HL-60 (cell line): Measurements from ENCODE around the gene POU2AF1.

Experiments
- GABPA ChIP-seq: IDR thresholded peaks from 2 replicates; pipeline ENCODE4 v1.6.1; 2012; ENCODE audit warnings: low read depth
- POLR2AphosphoS5 ChIP-seq: IDR thresholded peaks from 2 replicates; pipeline ENCODE4 v1.6.1; 2012; ENCODE audit warnings: low read depth
- TF ChIP-seq, protein P1 (sequence below): IDR thresholded peaks from one replicate; pipeline ENCODE4 v1.5.1; 2011; ENCODE audit warnings: low read length, control low read depth, inconsistent platforms; ENCODE audit not compliant: insufficient read depth
- TF ChIP-seq, protein P2 (sequence below): IDR thresholded peaks from 2 replicates; pipeline ENCODE4 v1.6.1; 2012; ENCODE audit warnings: low read depth; ENCODE audit not compliant: insufficient replicate concordance

DNA sequence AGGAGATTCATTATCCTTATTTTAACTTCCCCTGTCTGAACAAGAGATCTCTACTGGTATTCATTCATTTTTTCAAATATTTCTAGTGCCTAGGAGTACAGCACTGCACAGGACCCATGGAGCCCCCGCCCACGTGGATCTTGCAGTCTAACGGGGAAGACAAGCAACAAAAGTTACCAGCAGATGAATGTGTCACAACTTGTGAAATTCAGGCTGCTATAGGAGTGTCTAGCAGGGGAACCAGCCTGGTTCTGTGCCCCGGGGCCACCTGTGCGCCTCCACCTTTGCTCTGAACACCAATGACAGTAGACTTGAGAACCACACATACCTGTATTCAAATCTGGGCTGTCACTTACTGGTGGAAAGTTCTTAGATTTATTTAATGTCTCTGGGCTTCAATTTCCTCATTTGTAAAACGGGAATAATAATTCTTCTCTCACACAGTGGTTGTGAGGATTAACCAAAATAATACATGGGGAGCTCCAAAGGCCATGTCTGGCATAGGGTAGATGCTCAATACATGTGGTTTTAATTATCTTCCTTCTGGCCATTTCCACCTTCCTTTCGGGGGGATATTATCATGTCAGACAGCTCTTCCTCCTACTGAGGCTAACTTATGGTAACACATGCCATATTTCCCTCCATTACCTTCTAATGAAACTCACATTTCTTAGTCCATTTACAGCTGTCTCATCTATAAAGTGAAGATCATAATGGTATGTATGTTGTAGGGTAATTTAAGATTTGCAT is 17.8 kb downstream of the POU2AF1 start:
- no peak for TF ChIP-seq GABPA
- TF ChIP-seq, protein P1, sequence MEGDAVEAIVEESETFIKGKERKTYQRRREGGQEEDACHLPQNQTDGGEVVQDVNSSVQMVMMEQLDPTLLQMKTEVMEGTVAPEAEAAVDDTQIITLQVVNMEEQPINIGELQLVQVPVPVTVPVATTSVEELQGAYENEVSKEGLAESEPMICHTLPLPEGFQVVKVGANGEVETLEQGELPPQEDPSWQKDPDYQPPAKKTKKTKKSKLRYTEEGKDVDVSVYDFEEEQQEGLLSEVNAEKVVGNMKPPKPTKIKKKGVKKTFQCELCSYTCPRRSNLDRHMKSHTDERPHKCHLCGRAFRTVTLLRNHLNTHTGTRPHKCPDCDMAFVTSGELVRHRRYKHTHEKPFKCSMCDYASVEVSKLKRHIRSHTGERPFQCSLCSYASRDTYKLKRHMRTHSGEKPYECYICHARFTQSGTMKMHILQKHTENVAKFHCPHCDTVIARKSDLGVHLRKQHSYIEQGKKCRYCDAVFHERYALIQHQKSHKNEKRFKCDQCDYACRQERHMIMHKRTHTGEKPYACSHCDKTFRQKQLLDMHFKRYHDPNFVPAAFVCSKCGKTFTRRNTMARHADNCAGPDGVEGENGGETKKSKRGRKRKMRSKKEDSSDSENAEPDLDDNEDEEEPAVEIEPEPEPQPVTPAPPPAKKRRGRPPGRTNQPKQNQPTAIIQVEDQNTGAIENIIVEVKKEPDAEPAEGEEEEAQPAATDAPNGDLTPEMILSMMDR: no peak
- TF ChIP-seq POLR2AphosphoS5: no peak
- TF ChIP-seq, protein P2, sequence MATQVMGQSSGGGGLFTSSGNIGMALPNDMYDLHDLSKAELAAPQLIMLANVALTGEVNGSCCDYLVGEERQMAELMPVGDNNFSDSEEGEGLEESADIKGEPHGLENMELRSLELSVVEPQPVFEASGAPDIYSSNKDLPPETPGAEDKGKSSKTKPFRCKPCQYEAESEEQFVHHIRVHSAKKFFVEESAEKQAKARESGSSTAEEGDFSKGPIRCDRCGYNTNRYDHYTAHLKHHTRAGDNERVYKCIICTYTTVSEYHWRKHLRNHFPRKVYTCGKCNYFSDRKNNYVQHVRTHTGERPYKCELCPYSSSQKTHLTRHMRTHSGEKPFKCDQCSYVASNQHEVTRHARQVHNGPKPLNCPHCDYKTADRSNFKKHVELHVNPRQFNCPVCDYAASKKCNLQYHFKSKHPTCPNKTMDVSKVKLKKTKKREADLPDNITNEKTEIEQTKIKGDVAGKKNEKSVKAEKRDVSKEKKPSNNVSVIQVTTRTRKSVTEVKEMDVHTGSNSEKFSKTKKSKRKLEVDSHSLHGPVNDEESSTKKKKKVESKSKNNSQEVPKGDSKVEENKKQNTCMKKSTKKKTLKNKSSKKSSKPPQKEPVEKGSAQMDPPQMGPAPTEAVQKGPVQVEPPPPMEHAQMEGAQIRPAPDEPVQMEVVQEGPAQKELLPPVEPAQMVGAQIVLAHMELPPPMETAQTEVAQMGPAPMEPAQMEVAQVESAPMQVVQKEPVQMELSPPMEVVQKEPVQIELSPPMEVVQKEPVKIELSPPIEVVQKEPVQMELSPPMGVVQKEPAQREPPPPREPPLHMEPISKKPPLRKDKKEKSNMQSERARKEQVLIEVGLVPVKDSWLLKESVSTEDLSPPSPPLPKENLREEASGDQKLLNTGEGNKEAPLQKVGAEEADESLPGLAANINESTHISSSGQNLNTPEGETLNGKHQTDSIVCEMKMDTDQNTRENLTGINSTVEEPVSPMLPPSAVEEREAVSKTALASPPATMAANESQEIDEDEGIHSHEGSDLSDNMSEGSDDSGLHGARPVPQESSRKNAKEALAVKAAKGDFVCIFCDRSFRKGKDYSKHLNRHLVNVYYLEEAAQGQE: no peak
